K562 (cell line): ENCODE results near the gene OR51Q1.

Source experiments
- POLR2AphosphoS5 ChIP-seq: IDR thresholded peaks from 2 replicates; pipeline ENCODE4 v1.6.1; 2011; ENCODE audit warnings: mild to moderate bottlenecking, low read depth, low read length, moderate library complexity; ENCODE audit not compliant: control insufficient read depth, insufficient read depth
- PRPF4 ChIP-seq: fragments of 200-400 bp; formaldehyde crosslinking; IDR thresholded peaks from one replicate; pipeline ENCODE4 v1.6.1; 2017; ENCODE audit warnings: low read length, low read depth, mild to moderate bottlenecking; ENCODE audit not compliant: insufficient read depth, poor library complexity, severe bottlenecking

DNA sequence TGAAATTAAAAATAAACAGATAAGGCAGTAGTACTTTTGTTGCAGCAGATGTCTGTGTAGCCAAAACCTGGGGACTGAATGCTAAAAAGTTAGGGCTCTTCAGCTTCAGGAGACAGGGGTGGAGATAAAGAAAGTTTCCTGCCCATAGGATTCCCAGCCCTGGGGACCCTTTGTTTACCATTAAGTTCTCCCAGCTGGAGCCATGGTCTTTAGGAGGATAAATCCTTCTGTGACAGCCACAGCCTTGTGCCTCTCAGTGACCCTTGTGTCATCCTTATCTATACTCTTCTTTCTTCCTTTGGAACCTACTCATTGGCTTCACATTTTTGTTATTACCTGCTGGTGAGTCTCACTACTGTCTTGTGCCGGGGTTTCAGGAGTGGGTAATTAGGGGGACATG lies 38.3 kb upstream of the OR51Q1 start, which contains the start of gene OR51M1:
- no peak for TF ChIP-seq POLR2AphosphoS5
- TF ChIP-seq PRPF4, result no peak
